Kasumi-1 (cell line): ENCODE results near the gene LAMB1.
A peak's percentile ranks its signal among the peaks of the same experiment; 100 is the strongest.
"Not testable (repeated sequence)": the region's sequence is repeated elsewhere in the genome, so short reads cannot be mapped to it uniquely, and the experiment has no call there.

ENCODE experiments used
- DNase-seq, 2 experiments: peaks; one replicate each; lab custom pipeline; 2025; lab: John Stamatoyannopoulos, UW

Gene LAMB1

DNA sequence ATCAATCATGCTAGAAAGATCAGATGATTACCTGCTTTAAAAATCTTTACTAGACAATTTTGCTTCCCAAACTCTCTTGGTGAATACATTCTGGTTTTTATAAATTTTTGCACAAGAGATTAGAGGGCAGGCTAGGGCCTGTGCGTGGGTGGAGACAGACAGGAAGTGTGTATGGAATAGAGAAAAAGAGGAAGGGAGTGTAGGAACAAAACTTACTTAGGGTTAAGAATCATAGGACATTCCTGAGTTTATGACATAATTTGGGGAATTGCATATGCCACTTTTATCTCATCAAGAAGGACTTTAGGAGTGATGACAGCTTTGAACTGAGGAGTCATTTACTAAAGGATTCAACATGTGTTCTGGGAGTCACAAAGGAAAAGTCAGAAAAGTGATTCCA is 31.3 kb downstream of the LAMB1 start:
- DNase-seq: peak; percentile 40 to 51

DNA sequence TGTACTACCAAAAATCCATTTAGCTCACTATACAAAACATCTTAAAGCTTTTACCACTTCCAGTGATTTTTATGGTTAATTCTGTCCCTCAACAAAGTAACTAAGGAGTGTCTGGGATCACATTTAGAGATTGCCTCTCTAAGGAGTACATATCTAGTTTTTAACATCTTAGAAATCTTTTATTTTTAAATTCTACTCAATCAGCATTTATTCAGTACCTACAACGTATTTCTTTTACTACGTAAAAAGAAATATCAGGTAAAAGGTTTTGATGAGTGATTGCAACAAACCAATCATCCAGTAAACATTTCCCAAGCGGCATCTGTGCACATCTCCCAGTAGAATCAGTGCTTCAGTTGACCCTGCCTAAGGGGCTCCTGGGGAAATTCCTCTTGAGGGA is 31.9 kb downstream of the LAMB1 start:
- no peak for DNase-seq

DNA sequence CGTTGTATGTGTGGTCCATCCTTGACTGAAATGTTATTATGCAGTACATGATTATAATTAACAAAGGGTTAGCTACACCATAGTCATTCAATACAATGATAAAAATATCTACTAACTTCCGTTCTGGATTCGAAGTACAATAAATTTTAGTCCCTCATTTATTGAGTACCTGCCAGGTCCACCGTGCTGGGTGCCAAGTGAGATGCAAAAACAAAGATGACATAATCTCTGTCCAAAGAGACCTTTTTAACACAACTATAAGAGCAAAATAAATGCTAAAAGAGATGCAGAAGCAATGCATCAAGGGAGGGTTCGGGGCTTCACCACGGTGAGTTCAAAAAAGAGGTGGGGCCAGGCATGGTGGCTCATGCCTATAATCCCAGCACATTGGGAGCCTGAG is 33.1 kb downstream of the LAMB1 start:
- DNase-seq: no peak

DNA sequence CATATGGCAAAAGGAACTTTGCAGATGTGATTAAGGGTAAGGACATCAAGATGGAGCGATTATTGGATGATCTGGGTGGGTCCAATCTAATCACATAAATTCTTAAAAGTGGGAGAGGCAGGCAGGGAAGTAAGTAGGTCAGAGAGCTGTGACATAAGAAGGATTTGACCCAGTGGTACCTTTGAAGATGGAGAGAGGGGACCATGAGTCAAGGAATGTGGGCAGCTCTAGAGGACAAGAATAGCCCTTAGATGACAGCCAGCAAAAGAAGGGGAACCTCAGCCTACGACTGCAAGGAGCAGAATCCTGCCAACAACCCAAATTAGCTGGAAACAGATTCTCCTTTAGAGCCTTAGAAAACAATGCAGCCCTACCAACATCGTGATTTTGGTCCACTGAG is 34.5 kb downstream of the LAMB1 start:
- no peak for DNase-seq

DNA sequence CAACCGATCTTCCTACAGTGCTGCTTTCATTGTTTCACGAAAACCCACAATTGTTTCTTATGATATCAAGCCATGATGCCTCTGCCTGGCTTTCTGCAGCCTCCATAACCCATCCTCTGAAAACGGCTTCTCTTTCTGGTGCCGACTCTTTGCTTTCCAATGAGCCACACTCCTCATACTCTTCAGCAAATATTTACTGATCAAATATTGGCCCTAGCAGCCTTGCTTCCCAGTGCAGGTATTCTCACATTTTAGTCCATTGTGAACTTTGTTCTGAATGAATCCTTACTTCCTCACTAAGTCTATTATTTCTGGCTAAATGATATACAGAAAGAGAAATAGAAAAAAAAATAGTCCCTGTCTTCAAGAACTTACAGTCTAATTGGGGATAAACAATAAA is 35.5 kb downstream of the LAMB1 start:
- no peak for DNase-seq

DNA sequence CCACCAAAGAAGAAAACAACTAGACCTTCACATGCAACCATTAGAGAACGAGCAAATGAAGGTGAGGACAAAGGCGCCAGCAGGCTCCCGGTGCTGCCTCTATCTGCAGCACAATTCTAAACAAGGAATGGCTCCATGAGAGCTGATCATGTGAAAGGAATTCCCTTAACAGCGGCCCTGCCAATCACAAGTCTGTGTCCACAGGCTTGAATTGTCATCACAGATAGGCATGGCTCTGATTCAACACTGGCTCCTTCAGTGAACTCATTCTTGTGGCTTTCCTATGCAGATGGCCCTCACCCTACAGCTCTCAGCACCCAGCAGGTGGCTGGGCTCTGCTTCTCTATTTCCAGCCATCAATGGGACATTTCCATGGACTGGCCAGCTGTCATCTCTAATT is 36.2 kb downstream of the LAMB1 start:
- DNase-seq: no peak

DNA sequence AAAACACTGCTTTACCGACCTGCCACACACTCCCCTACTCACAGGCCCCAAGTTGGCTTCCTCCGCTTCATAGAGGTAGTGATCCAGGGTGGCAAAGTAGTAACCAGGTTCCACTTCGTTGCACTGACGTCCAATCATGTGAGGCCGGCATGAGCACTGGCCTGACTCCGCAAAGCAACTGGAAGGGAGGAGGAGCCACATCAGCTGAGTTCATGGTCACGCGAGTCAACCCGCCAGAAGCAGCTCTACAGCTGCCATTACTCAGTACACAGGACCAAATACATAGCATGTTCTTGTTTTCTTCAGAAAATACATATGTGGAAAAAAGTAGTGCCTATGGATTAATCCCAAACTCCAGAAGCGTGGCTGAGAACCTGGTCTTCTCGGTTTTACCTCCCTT is 38.5 kb downstream of the LAMB1 start:
- DNase-seq: no peak

DNA sequence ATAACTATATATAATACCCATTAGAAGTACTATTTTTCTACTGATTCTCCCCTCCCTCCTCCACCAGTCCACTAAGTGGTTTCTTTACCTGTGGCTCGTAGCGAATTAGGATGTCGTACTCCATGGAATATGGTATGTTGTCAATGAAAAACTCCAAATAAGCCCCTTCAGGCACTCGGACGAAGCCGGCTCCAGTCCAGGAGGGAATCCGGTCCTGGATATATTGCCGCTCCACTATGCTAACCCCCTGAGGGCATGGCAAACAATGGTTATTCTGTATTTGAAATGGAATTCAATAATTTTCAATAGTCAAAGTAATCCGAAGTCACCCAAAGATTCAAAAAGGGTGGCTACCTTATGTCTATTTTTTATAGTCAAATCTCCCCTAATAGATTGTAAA is 40.1 kb downstream of the LAMB1 start:
- DNase-seq: no peak

DNA sequence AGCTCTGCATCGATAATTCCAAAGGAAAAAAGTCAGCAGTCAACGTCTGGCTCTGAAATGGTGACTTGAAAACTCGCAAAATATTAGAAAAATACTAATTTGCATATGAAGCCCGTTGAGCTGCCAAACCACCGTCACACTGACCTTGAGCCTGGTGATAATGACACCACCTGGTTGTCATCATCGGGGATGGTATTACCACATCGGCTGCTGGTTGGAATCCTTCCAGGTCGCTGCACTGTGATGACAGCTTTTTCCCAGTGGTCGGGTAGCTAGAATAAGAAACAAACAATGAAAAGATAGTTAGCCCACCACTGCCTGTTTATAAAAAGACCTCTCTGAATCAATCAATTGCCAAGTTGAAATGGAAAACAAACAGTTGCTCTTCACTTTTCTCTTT is 41.6 kb downstream of the LAMB1 start:
- no peak for DNase-seq

DNA sequence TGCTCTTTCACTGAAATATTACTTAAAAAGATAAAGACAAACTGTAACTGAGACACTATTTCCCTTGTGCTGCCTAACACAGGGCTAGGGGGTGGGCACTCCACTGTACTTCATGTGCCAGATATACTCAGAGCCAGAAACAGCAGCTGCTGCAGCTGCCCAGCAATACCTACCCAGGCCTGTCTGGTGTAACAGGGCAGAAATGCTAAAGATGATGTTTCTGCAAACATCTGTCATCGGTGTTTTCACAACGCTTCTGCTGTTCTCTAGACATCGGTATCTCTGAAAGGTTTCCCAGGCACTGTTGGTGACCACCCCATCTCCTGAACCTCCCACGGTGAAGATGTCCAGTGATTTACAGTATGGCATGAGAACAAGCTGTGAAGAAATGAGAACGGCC is 42.7 kb downstream of the LAMB1 start:
- no peak for DNase-seq

DNA sequence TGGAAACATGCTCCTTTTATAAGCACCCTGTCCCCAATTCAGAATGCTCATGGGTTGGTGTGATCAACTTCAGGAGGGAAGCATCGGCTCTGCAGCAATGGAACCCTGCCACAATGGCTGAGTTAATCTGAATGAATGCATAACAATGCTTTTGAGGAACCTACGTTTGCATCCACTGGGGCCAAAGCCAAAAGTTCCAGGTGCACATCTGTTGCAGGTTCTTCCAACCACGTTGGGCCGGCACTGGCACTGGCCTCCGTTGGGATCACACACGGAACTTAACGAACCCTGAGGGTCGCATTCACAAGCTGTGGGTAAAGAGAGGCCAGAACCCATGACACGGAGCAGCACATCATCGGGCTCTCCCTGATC is 43.4 kb downstream of the LAMB1 start:
- DNase-seq: no peak

DNA sequence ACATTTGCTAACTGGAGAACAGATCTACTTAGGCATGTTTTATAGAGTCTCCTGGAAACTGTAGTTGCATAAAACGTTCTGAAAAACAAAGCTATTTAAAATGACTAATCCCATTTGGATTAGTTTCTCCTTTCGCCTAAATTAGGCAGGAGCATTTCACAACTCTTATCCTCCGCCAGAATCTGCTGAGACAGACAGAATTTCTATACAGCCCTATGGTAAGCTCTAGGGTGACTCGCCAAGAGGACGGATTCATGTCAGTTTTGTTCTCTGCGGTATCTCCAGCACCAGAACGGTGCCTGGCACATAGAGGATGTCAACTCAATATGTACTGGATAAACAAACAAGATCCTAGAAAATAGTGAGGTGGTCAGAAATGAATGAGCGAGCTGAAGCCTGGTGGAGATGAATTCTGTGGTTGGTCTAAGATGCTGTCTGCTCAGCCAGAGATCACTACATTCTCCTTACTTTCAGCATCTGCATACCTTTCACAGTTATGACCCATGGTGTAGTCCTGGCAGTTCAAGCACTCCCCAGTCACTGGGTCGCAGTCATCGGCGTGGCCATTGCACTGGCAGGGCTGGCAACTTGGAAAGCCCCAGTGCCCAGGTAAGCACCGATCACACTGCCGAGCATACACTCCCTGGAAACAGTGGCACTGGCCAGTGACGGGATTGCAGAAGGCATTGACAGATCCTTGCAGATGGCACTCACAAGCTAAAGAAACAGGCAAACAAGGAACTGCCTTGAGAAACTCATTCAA is 44.0 kb downstream of the LAMB1 start:
- DNase-seq: no peak

DNA sequence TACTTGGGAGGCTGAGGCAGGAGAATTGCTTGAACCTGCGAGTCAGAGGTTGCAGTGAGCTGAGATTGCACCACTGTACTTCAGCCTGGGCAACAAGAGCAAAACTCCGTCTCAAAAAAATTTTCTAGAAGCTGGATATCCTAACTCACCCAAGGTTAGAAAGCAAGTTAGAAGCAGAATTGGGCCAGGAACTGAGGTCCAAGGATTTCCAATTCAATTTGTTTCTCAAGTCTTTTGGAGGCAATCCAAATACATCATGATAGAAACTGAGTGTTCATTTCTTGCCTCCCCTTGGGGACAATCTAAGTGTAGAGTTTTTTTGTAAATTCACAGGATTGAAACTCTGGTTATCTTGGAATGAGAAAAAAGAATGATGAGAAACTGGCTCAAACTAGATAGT is 45.5 kb downstream of the LAMB1 start:
- no peak for DNase-seq

DNA sequence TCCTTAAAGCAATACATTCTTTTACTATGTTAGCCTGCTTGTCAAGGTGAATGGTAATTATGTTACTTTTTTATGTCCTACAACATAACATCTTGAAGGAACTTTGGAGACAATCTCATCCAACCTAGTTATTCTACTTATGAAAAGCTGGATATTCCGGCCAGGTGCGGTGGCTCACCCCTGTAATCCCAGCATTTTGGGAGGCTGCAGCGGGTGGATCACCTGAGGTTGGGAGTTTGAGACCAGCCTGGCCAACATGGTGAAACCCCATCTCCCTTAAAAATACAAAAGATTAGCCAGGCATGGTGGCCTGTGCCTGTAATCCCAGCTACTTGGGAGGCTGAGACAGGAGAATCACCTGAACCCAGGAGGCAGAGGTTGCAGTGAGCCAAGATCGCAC is 46.0 kb downstream of the LAMB1 start:
- not testable (repeated sequence) for DNase-seq

DNA sequence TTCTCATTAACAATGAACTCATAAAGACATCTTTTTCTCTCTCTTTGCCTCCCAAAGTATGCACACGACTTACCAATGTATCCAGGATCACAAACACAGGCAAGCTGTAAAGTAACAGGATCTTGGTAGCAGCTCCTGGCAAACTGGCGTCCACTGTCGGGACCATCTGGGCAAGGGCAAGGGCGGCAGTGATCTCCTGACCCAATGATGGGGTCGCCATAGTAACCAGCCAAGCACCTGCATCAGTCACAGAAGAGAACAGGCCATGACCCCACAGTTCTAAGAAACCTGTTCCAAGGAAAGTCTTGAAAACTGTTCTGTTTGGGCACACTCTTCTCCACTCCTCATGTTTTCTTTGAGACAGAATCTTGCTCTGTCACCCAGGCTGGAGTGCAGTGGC is 47.6 kb downstream of the LAMB1 start:
- DNase-seq: no peak

DNA sequence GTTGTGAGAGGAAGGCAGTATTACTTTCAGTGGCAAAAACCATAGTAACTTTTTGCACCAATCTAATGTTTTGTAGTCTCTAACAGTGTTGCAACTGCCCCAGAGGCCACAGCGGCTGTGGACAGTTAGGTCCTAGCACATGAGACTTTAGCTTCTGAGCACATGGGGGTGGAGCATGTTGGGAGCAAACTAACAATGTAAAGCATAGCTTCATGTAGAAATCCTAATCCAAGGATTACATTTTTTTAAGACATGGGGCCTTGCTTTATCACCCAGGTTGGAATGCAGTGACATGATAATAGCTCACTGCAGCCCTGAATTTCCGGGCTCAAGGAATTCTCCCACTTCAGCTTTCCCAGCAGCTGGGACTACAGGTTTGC is 49.0 kb downstream of the LAMB1 start:
- no peak for DNase-seq

DNA sequence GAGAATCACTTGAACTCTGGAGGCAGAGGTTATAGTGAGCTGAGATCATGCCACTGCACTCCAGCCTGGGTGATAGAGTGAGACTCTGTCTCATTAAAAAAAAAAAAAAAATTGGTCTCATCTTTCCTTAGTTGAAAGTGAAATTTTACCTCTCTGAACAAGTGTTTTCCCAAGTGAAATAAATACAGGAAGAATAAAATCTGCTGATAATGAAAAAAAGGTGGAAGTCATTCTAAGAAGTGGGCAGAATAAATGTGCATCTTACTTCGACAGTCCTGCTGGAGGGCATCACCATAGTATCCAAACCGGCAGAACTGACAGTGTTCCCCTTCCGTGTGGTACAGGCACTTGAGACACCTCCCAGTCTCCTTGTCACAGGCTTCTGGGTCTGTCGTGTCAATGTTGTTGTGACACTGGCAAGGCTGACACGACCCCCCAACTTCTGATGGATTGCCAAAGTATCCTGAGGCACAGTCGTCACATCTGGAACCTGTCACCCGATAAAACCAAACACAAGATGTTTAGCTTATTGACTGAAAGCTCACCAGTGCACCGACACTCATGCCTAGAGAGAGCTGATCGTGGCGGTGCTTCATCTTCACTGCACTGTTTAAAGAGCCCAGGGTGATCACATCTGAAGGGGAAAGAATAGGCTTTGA is 49.6 kb downstream of the LAMB1 start:
- no peak for DNase-seq

DNA sequence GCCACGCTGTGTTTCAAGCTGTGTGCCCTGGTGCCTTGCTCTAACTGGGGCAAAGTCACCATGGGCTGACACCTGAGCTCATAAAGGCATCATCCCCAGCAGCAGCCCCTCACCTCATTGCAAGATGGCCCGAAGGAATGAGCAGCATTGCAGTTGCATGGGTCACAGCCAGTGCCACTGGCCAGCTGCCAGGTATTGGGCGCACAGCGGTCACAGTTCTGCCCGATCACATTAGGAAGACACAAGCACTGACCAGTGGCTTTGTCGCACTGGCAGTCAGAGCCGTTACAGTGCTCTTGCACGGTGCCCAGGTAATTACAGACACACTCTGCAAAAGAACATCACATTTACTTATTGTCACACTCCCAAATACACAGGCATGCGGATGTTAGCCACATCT is 51.1 kb downstream of the LAMB1 start:
- no peak for DNase-seq

DNA sequence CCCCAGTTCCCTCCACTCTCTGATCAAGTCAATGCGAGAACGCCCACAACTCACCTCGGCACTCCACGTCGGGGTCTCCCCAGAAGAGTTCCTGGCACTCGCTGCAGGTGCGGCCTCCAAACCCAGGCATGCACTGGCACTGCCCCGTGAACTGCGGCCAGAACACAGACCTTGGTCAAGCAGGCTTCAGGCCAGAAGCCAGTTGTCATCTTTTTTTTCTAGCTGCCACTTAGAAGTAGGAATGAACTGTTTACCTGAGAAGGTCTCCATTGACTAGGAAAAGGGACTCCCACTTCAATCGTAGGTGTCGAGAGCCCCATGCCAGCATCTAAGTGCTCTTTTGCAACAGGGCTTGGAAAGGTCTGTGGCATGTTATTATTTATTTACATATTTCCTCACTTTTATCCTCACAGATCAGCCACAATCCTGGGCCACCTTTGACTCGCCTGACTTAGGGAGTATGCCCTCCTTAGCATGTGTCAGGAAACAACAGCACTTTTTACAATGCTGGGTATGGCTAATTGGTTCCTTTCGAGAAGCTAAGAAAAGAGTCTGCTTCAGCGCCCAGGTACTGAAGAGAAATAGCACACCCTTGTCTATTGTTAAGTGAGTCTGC is 51.7 kb downstream of the LAMB1 start:
- no peak for DNase-seq

DNA sequence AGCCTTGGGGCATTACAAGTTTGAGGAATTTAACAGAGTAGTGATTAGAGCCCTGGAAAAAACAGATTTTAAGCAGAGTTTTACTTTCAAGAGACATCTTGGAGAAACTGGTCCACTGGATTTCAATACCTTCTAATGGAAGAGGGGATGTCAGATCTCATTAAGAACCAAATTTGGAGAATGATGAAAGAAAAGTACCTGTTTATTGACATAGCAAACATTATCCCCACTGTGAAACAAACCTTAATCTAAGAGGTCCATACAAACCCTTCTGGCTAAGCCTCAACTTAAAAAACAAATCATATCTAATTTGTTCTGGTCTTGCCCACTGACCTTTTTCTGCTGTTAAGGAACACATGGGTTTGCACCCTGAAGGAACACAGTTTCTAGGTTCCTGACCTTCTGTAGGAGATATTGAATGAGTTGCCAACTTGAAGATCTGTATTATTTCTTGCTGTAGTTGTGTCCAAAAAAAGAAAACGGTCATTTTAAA is 53.5 kb downstream of the LAMB1 start:
- DNase-seq: no peak

DNA sequence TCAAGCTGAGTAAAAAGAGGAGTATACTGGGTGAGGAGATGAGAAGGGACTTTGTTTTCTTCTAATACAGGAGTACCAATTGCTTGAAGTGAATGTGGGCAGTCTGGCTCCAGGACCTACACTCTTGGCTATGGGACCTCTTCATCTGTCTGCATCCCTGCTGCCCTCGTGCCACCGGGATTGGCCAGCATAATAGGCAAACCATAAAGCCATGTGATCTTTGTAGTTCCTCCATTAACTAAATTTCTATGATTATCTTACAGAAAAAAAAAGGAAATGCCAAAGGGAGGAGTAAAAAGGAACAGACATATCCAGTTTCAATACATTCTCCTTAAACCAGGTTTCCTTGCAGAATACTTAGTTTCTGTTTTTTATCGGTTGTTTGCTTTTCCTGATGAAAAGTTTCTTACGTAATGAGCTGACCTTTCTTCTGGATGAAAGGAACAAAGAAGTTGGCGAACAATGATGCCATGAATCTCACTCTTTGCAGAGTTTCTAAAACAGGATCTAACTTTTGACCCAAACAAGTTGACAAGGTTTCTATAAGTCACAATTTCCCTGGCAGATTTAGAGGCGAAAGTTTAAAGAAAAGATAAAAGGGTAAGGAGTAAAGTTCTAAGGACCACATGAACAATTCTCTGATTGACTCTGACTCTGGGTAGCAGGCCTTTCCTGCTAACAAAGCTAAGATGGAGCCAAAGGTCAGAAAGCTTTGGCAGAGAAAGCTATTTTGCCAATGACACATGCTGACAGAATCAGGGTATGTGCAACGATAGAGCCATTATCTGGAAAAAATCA is 54.1 kb downstream of the LAMB1 start:
- no peak for DNase-seq

DNA sequence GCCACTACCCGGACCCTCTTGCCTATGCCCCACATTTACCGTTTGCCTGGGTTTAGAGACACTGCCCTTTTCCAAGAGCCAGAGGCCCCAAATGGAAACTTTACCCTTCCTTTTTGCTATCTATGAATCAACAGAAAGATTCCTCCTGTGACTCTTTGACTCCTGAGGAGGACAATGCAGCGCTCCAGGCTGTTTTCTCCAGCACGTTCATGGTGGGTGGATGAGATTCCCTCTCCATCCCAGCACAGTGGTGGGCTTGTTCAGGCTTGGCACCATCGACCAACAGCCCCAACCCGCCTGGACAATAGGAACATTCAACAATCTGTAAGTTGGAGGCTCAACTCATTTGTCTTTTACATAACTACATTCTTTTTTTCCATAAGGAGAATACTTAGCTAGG is 56.1 kb downstream of the LAMB1 start:
- no peak for DNase-seq

DNA sequence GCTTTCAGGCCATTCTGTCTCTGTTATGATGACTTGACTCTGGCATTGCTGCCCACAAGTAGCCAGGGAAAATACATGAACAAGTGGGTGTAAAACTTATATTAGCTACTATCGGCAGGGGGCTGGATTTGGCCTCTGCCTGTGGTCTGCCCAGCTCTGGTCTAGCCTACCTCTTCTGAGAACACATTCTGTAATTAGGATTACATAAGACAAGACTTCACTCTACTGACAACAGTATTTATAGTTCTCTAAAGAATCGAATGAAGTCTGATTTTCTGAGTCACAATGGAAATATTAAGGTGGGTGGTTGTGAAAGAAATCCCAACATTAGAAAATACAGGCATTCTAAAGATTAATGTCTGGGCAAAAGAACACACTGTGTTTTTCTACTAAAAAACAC is 56.5 kb downstream of the LAMB1 start:
- no peak for DNase-seq
